Small intestine (tissue), 7 donors: ENCODE data around the gene KLK2. TPM values are rescaled to one million over a fixed set of nuclear protein-coding genes. Genes with fewer than 3 reads are reported as not detected.

Experiments used
- DNase-seq, 2 donors: peaks; one replicate each; pipeline versions ENCODE4 v3.0.0 to v3.0.0-alpha.2; 2013
- FAIRE-seq: peaks from 2 replicates; lab custom pipeline; 2012; peaks lifted over from hg19 to GRCh38; lab: Jason Lieb, UNC
- H3K27ac ChIP-seq, 3 donors: one replicate each; pipeline ENCODE4 v1.5.1; 2013; ENCODE audit warnings: low read length in 2 of 3, mild to moderate bottlenecking in 2 of 3, control low read depth in 1 of 3, inconsistent platforms in 1 of 3, low read depth in 1 of 3, moderate library complexity in 1 of 3
- H3K27me3 ChIP-seq, 3 donors: one replicate each; pipeline ENCODE4 v1.6.1; 2013; ENCODE audit warnings: low read length in 3 of 3, inconsistent platforms in 1 of 3; ENCODE audit not compliant: control insufficient read depth in 3 of 3, insufficient read depth in 3 of 3
- H3K36me3 ChIP-seq, 3 donors: one replicate each; pipeline ENCODE4 v1.6.1; 2013; ENCODE audit warnings: low read length in 3 of 3, inconsistent platforms in 1 of 3, low read depth in 1 of 3, mild to moderate bottlenecking in 1 of 3, moderate library complexity in 1 of 3; ENCODE audit not compliant: control insufficient read depth in 3 of 3, insufficient read depth in 2 of 3
- H3K4me1 ChIP-seq, 3 donors: one replicate each; pipeline ENCODE4 v1.6.1; 2013; ENCODE audit warnings: low read length in 2 of 3, inconsistent platforms in 1 of 3, low read depth in 1 of 3, mild to moderate bottlenecking in 1 of 3, moderate library complexity in 1 of 3; ENCODE audit not compliant: control insufficient read depth in 3 of 3, insufficient read depth in 2 of 3
- H3K4me3 ChIP-seq, 3 donors: one replicate each; pipeline ENCODE4 v1.5.1; 2013; ENCODE audit warnings: low read length in 3 of 3, control low read depth in 1 of 3, inconsistent platforms in 1 of 3, low read depth in 1 of 3, mild to moderate bottlenecking in 1 of 3, moderate library complexity in 1 of 3
- H3K9me3 ChIP-seq, 2 donors: one replicate each; pipeline ENCODE4 v1.6.1; 2013; ENCODE audit warnings: low read depth in 1 of 2, low read length in 1 of 2; ENCODE audit not compliant: control insufficient read depth in 2 of 2, insufficient read depth in 1 of 2
- WGBS, 3 donors: extraction: QIAGEN DNeasy Blood & Tissue Kit; methylation state at CpG; one replicate each; pipeline ENCODE4 v1.1.7; 2013; 5-methylcytosine and 5-hydroxymethylcytosine counted together
- polyA plus RNA-seq, 4 donors: library from polyadenylated mRNA; stranded (reverse) in 3 of 4; unstranded in 1 of 4; fragments of 200-250 nt in 3 of 4; fragments of 120-200 nt in 1 of 4; gene quantifications; one replicate each; pipeline versions ENCODE4 v1.2.1 to v1.2.3, GENCODE V29; 2013
- donor health status: healthy with polysubstance abuse.
- donor health status: control.
- donor health status: control.
- donor health status: Bipolar disorder and iron deficiency.
- donor health status: healthy.

The KLK2 gene
- polyA plus RNA-seq, 4 donors, result 0.03 to 0.12 TPM; not detected in 2

DNA sequence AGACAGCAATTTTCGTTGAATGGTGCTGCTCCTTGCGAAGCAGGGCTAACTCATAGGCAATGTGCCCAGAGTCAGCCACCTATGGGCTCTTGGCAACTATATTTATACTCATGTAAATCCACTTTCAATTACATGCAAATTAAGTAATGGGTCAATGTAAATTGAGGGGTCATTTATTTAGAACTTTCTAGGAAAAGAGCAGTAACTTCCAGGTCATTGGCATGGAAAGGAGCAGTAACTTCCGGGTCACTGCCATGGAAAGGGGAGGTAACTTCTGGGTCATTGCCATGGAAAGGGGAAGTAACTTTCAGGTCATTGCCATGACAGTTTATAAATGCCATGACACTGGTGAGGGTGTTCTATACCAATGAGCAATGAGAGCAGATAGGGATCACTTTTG, 26.3 kb downstream of the KLK2 start:
- Histone ChIP-seq H3K4me1 (no peaks in the 10 kb centered on the region), H3K36me3 (no peaks in the 10 kb centered on the region), H3K27me3 (peaks cover 0 to 3% (median 0%) of the 10 kb centered on the region in 3 donors), H3K27ac (no peak overlapping the region), H3K4me3 (no peak overlapping the region), H3K9me3 (no peaks in the 10 kb centered on the region)
- FAIRE-seq (no peak), DNase-seq (no peak)
- WGBS, 3 donors, result 84 to 88% (median 87%) methylated on average over 3 of the region's 3 CpGs

DNA sequence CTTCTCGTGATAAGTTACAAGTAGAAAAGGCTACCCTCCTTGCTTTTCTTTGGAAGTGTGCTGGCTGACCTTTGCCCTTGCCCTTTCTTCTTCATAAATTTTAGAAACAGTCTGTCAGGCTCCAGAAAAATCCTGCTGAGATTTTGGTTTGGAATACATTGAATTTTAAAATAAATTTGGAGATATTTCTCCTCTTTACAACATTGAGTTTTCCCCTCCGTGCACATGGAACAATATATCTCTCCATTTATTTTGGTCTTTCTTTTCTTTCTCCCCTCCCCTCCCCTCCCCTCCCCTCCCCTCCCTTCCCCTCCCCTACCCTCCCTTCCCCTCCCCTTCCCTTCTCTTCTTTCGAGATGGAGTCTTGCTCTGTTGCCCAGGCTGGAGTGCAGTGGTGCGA, 29.4 kb downstream of the KLK2 start:
- WGBS, 3 donors, result 58 to 74% (median 67%) methylated on average over 3 of the region's 4 CpGs
- Histone ChIP-seq H3K27ac (no peak overlapping the region), H3K36me3 (no peaks in the 10 kb centered on the region), H3K9me3 (no peaks in the 10 kb centered on the region), H3K4me3 (no peak overlapping the region), H3K27me3 (peaks cover 0 to 5% (median 0%) of the 10 kb centered on the region in 3 donors), H3K4me1 (no peaks in the 10 kb centered on the region)
- no peak for DNase-seq
- no peak for FAIRE-seq

DNA sequence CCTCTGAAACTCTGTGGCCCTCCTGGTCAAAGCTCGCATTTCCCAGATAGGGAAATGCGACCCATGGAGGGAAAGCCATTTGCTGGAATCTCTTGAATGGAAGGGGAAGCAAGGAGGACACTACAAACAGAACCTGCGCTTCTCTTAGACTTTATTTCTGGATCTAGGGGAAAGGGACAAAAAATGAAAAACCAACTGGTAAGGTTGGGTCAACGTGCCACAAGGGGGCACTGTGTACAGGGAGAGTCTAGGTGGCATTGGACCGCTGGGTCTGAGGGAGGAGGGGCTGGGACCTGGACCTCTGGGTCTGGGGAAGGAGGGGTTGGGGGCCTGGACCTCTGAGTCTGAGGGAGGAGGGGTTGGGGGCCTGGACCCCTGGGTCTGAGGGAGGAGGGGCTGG, 33.0 kb downstream of the KLK2 start:
- H3K27ac ChIP-seq, result no peak overlapping the region
- 14 to 18% (median 18%) methylated on average over 5 of the region's 5 CpGs for WGBS, 3 donors
- no peaks in the 10 kb centered on the region for H3K36me3 ChIP-seq
- no peak overlapping the region for H3K4me3 ChIP-seq
- peaks cover 0 to 2% (median 0%) of the 10 kb centered on the region in 3 donors for H3K4me1 ChIP-seq
- DNase-seq, result peak; percentile 12 to 22
- FAIRE-seq, result no peak
- H3K27me3 ChIP-seq, result peaks cover 3 to 32% (median 26%) of the 10 kb centered on the region in 3 donors
- H3K9me3 ChIP-seq, result no peaks in the 10 kb centered on the region

DNA sequence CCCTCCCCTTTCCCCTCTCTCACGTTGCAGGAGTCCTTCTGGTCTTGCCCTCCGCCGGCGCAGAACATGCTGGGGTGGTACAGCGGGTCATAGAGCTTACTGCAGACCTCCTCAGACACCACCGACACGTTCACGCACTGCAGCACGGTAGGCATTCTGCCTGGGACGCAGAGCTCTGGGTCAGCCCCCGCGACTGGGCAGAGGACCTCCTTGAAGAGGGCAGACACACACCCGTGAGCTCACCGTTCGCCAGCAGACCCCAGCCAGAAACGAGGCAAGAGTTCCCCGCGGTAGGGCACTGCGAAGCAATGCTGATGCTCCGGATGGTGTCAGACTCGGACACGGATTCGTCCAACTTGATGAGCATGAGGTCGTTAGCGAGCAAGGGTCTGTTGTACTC, 35.1 kb downstream of the KLK2 start:
- DNase-seq, result no peak
- no peak overlapping the region for H3K27ac ChIP-seq
- H3K9me3 ChIP-seq, result no peaks in the 10 kb centered on the region
- H3K4me3 ChIP-seq, result no peak overlapping the region
- FAIRE-seq, result no peak
- H3K27me3 ChIP-seq, result peaks cover 7 to 50% (median 34%) of the 10 kb centered on the region in 3 donors
- 62 to 76% (median 76%) methylated on average over 25 of the region's 25 CpGs for WGBS, 3 donors
- H3K4me1 ChIP-seq, result peaks cover 0 to 2% (median 0%) of the 10 kb centered on the region in 3 donors
- no peaks in the 10 kb centered on the region for H3K36me3 ChIP-seq

DNA sequence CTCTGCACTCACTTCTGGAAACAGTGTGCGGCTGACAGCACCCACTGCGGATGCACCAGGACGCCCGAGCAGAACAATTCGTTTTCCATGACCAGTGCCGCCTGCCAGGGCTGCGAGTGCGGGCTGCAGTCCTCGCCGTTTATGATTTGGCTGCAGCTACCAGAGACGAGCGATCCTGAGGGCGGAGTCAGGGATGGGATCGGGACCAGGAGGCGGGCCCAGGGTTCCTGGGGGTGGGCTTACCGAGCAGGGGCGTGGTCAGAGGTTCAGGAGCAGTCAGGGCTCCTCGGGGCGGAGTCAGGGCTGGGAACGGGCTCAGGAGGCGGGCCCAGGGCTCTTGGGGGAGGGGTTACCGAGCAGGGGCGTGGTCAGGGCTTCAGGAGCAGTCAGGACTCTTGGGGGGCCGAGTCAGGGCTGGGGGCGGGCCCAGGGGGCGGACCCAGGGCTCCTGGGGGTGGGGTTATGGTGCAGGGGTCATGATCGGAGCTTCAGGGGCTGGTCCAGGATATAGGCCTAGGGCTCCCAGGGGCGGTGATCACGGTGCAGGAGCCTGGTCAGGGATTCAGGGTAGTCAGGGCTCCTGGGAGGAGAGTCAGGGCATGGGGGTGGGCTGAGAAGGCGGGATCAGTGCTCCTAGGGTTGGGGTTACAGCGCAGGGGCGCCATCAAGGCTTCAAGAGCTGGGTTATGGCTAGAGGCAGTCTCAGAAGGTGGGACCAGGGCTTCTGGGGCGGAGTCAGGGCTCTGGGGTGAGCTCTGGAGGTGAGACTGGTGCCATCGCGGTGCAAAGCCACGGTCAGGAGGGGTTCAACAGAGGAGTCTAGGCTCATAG, 36.2 kb downstream of the KLK2 start:
- FAIRE-seq (no peak), DNase-seq (peak; percentile 16 to 68)
- no peaks in the 10 kb centered on the region for H3K36me3 ChIP-seq
- no peak overlapping the region for H3K27ac ChIP-seq
- H3K9me3 ChIP-seq, result no peaks in the 10 kb centered on the region
- peak overlapping the region in 1 of 3 donors; percentile 1 for H3K4me3 ChIP-seq
- WGBS, 3 donors, result 5 to 10% (median 7%) methylated on average over 33 to 36 of the region's 36 CpGs
- H3K27me3 ChIP-seq, result peaks cover 7 to 50% (median 34%) of the 10 kb centered on the region in 3 donors
- H3K4me1 ChIP-seq, result peaks cover 0 to 2% (median 0%) of the 10 kb centered on the region in 3 donors

DNA sequence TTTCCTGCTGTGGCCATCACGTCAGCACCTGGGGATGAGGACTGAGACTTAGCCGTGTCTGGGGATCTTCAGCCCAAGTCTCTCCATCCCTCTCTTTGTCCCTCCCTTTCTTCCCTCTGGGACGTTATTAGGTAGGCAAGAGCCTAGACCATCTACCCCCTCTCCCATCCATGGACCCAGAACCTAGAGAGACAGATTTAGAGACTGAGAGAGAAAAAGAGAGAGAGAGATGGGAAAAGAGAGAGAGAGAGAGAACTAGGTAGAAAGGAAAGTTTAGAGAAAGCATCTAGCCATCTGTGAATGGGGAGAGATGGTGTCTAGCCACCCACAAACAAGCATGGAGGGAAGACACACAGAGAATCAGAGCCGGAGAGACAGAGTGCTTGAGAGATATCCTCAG, 37.5 kb downstream of the KLK2 start:
- DNase-seq (no peak), FAIRE-seq (no peak)
- WGBS, 3 donors, result 34 to 62% (median 50%) methylated on average over 3 to 4 of the region's 4 CpGs
- Histone ChIP-seq H3K36me3 (no peaks in the 10 kb centered on the region), H3K9me3 (no peaks in the 10 kb centered on the region), H3K27me3 (peaks cover 7 to 50% (median 34%) of the 10 kb centered on the region in 3 donors), H3K27ac (no peak overlapping the region), H3K4me1 (peaks cover 0 to 2% (median 0%) of the 10 kb centered on the region in 3 donors), H3K4me3 (no peak overlapping the region)

DNA sequence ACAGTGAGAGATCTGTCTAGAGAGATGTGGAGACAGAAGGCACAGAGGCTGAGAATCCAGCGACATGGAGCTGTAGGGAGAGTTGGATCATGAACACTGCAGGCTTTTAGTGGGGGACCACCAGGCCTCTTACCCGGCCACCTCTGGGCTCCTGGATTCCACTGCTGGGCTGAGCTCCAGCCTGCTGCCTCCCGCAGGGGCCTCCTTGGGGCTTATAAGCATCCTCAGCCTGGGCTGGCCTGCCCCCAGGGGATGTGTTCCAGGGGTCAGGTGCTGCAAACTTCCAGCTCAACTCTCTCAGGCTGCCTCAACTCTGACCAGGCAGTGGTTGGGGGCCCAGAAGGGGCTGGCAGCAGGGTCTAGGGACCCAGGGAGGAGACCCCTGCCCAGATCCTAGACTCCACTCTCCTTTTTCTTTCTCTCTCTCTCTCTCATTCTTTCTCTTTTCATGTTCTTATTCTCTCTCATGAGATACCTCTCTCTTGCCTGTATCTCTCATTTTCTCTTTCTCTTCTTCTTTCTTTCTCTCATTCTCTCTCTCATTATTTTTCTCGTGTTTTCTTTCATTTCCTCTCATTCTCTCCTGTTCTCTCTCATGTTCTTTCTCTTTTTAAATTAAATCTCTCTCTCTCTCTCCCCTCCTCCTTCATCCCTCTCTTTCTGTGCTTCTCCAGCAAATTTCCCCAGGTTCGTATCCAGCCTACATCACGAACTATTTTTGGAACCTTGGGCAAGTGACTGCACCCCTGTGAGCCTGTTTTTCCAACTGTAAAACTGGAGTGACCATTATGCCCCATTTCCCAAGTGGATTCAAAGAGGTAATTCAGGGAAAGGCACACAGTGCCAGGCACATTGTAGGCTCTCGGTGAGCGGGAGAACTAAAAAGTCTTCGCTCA, 38.2 kb downstream of the KLK2 start, which contains the start of gene KLK4:
Gene KLK4, minus strand, starts transcription at position 190 of the 896 bp plus-strand sequence. CDS start 657 bp downstream, outside the sequence.
- H3K9me3 ChIP-seq, result no peaks in the 10 kb centered on the region
- WGBS, 3 donors, result 54 to 63% (median 62%) methylated on average over 8 to 9 of the region's 9 CpGs
- no peaks in the 10 kb centered on the region for H3K36me3 ChIP-seq
- no peak within 1 kb of the TSS for H3K4me3 ChIP-seq
- FAIRE-seq (no peak), DNase-seq (no peak)
- H3K27me3 ChIP-seq, result peaks cover 7 to 50% (median 38%) of the 10 kb centered on the region in 3 donors
- H3K27ac ChIP-seq, result no peak within 1 kb of the TSS
- peaks cover 0 to 2% (median 0%) of the 10 kb centered on the region in 3 donors for H3K4me1 ChIP-seq

DNA sequence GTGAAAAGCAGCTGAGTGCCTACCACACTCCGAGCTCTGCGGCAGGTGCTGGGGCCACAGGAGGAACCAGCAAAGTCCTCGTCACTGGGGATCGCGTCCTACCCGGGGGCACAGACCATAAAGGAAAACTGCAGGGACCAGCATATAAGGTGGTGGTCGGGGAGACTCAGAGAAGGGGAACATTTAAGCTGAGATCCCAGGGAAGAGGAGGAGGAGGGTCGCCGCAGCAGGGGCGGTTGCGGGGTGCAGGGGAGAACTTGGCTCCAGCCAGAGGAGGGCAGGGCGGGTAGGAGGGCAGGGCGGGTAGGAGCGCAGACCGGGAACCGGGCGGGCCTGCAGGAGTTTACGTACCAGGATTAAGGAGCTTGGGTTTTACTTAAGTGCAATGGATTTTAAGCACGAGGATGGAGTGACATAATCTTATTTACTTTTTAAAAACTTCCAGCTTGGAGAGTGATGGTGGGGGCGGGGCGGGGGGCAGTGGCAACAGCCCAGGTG, 38.9 kb downstream of the KLK2 start:
- 12 to 20% (median 18%) methylated on average over 21 of the region's 21 CpGs for WGBS, 3 donors
- H3K27me3 ChIP-seq, result peaks cover 7 to 50% (median 37%) of the 10 kb centered on the region in 3 donors
- FAIRE-seq (no peak), DNase-seq (no peak)
- H3K4me1 ChIP-seq, result peaks cover 0 to 2% (median 0%) of the 10 kb centered on the region in 3 donors
- no peaks in the 10 kb centered on the region for H3K36me3 ChIP-seq
- H3K4me3 ChIP-seq, result no peak overlapping the region
- no peaks in the 10 kb centered on the region for H3K9me3 ChIP-seq
- H3K27ac ChIP-seq, result no peak overlapping the region
